Coronary artery (tissue), 2 donors: ENCODE results near the gene COMMD7.
"Not testable (repeated sequence)": the region's sequence is repeated elsewhere in the genome, so short reads cannot be mapped to it uniquely, and the experiment has no call there.

ENCODE experiments used
- DNase-seq: peaks from one replicate; pipeline ENCODE4 v3.0.0-alpha.2; 2017; ENCODE audit warnings: low spot score
- H3K27ac ChIP-seq, 2 donors: fragments of 200-600 bp; sonication (generic); one replicate each; pipeline ENCODE4 v1.5.1; 2016 to 2019
- H3K4me3 ChIP-seq: fragments of 200-600 bp; sonication (generic); 2 replicates; pipeline ENCODE4 v1.5.1; 2016; ENCODE audit warnings: mild to moderate bottlenecking, moderate library complexity
- CTCF ChIP-seq: fragments of 200-600 bp; sonication (generic); IDR thresholded peaks from one replicate; pipeline ENCODE4 v1.5.1; 2019; ENCODE audit warnings: antibody characterized with exemption

Gene COMMD7

GRCh38 chr20:32775336-32775991 lies 32.2 kb upstream of the COMMD7 start:
- H3K4me3 ChIP-seq: no peak overlapping the region
- H3K27ac ChIP-seq: no peak overlapping the region
- DNase-seq: no peak
- TF ChIP-seq CTCF: no peak

GRCh38 chr20:32773855-32774254 lies 30.6 kb upstream of the COMMD7 start:
- Histone ChIP-seq H3K4me3 (no peak overlapping the region), H3K27ac (no peak overlapping the region)
- no peak for TF ChIP-seq CTCF
- no peak for DNase-seq

- TF ChIP-seq CTCF: no peak
Measured at GRCh38 chr20:32773223-32773622, 30.0 kb upstream of the COMMD7 start.

DNA sequence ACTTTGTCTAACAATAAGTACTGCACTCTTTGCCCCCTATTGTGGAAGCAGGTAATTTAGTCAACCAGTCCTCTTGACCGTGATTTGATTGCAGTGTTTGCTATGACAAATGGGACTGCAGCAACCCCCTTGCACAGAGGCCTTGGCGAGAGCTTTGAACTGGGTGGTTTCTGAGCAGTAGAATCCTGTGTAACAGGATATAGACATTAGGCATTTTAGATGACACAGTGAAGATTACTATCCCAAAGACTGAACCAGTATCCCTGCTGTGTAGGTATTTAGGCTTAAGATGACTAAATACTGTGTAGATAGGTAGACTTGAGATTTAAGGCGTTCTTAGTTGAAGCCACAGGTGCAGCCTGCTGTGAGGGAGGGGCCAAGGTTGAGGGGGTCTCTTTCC lies 28.8 kb upstream of the COMMD7 start:
- no peak overlapping the region for H3K4me3 ChIP-seq
- no peak overlapping the region for H3K27ac ChIP-seq
- TF ChIP-seq CTCF: no peak
- no peak for DNase-seq

More at GRCh38 chr20:32773223-32773622, 30.0 kb upstream of the COMMD7 start:
- no peak overlapping the region for H3K27ac ChIP-seq
- no peak for DNase-seq
- H3K4me3 ChIP-seq: no peak overlapping the region

- no peak overlapping the region for H3K27ac ChIP-seq
- DNase-seq: no peak
- no peak overlapping the region for H3K4me3 ChIP-seq
- no peak for TF ChIP-seq CTCF
Measured at GRCh38 chr20:32767418-32768198, 24.3 kb upstream of the COMMD7 start.

DNA sequence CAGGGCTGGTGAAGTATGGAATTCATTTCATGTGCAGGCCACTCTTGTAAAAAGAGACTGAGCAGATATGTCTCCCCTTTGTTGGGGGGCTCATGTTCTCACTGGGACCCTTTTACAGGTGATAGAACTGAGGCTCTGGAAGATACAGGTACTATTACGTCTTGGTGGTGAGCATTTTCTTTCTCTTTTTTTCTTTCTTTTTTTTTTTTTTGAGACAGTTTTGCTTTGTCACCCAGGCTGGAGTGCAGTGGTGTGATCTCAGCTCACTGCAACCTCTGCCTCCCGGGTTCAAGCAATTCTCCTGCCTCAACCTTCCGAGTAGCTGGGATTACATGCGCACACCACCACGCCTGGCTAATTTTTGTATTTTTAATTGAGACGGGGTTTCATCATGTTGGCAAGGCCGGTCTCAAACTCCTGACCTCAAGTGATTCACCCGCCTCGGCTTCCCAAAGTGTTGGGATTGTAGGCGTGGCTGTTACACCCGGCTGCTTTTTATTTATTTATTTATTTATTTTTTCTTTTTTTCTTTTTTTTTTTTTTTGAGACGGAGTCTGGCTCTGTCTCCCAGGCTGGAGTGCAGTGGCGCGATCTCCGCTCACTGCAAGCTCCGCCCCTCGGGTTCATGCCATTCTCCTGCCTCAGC lies 22.1 kb upstream of the COMMD7 start:
- not testable (repeated sequence) for H3K27ac ChIP-seq, H3K4me3 ChIP-seq, DNase-seq

DNA sequence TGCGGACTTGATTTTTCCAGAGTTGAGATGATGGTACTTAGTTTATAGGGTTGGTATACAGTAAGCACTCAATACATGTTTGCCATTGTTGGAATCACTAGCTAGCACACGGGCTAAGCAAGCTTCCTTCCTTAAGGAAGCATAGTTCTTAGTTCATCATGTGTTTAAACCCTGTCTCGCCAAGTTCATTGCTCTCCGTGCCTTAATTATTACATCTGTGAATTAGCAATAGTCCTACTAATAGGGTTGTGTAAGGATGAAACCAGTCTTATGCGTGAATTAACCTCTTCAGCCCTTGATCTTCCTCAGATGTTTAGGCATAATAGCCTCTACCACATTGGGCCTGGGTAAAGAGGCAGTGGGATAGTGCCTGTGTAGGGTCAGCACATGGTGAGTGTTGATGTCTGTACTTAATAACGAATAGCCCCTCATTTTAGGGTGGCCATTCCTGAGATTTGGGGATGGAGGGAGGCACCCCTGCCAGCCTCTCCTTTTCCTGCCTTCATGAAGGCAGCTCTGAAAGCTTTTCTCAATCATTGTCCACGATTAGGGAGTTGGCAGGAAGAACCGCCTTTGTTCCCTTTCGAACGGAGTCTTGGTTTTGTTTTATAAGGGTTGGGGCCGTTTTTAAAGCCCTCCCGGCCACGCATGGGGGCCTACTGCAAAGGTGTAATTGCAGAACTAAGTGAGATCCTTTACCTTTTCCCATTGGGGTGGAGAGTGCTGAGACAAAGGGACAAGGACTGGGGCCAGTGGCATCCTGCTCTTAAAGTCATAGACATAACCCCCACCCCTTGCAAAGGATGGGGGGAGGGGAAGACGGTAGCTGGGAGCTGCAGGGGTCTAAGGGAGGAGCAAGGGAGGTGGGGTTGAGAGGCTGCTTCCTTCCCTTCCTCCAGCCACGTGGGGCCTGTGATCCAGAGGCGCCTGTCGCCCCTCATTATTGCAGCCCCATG lies 21.0 kb upstream of the COMMD7 start:
- no peak overlapping the region for H3K4me3 ChIP-seq
- DNase-seq: no peak
- H3K27ac ChIP-seq: no peak overlapping the region
- no peak for TF ChIP-seq CTCF
